Glomerular visceral epithelial cell (primary cell): ENCODE data around the gene MCM8.

Experiments
- DNase-seq: peaks from one replicate; pipeline ENCODE4 v3.0.0-alpha.2; 2016; ENCODE audit errors: extremely low spot score

The MCM8 gene

DNA sequence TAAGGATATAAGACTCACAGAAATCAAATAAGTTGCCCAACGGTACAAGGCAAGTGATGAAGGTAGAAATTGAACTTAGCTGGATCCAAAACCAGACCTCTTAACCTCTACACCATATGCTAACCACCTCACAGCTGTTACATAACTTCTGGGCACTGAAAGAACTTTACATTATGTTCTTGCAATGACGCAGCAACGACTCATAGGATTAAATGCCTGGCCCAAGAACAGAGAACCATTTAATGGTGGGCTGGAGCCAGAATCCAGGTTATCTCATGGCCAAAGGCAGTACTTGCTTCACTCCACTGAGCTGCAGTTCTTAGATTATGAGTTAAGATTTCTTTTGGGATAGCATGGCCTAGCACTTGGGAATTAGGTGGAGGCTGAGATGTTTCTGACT, 4.5 kb upstream of the MCM8 start:
- peak; percentile 54 for DNase-seq

DNA sequence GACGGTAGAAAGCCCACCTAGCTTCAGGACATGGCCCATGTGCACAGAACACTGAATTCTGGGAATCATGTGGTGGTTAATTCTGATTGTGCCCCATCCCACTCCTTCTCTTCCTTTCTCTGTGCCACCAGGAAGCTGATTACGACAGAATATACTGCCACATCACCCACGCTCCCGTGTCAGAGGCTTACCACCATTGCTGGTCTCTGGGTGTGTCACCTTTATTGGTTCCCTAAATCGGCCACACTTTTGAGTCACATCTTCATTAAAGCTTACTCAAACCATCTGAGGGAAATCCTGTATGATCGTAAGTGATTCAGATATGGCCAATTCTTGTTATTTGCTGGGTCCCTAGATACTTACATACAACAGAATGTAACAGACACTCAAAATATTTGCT, 3.2 kb upstream of the MCM8 start:
- DNase-seq = no peak

DNA sequence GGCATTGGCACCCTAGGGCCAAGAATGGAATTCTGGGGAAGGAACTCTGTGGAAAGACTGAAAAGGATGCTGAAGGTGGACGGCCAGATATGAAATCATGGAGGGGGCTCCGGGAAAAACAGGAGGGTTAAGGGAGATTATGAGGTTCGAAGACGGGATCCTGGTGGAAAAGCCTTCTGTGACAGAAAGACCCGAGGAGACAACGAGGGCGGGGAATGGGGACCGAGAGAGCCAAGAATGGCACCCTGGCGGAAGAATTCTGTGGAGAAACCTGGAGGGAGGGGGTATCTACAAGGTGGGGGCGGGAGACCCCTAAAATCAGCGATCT, 545 bp upstream of the MCM8 start:
- no peak for DNase-seq

GRCh38 chr20:5967469-5967868, 17.0 kb downstream of the MCM8 start:
- DNase-seq = no peak

- no peak for DNase-seq
Observed at GRCh38 chr20:5968462-5968861, 18.0 kb downstream of the MCM8 start.

DNA sequence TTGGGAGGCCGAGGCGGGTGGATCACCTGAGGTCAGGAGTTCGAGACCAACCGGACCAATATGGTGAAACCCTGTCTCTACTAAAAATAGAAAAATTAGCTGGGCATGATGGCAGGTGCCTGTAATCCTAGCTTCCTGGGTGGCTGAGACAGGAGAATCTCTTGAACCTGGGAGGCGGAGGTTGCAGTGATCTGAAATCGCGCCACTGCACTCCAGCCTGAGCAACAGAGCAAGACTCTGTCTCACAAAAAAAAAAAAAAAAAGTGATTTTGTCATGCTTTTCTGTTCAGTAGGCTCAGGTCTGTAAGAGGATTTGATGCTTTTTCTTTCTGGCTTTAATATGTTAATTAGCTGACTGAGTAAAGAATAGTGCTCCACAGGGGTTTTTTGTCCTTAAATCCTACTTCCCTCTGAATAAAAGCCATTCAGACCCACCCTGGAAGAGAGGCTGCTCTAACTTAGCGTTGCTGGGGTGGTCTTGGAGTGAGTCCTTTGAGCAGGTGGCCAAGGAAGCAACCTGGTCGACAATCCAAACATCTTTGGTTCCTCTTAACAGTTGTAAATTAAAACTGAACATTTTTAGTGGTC, 19.0 kb downstream of the MCM8 start:
- no peak for DNase-seq

DNA sequence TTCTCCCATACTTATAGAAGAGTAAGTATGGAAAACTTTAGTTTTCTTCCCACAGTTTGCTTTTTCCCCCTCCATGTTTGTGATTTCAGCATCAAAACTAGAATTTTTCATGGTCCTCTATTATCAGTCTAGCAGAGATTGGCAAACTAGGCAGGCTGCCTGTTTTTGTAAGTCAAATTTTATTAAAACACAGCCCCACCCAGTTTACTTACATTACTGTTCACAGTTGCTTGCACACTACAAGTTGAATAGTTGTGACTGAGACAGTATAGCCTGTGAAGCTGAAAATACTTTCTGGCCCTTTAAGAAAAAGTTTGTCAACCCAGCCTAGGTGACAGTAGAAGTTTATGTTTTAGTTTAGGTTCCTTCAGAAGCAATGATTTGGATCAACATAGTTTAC, 19.5 kb downstream of the MCM8 start:
- no peak for DNase-seq

DNA sequence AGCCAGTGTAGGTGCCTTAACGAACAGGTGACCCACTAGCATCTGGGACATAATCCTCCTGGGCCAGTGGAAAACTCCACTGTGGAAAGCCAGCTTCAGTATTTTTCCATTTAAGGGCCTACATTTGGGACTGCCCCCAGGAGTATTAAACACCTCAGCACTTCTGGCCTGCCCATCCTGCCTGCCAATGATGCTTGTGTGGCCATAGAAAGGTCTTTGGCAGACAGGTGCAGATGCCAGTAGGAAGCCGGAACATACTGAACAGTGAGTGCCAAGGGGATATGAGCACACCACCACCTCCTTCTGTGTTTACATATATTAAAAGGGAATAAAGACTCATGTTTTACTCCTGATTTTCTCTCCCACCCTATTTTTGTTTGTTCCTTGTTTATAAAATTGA, 19.9 kb downstream of the MCM8 start:
- no peak for DNase-seq

- no peak for DNase-seq
Observed at GRCh38 chr20:5971203-5971602, 20.8 kb downstream of the MCM8 start.

DNA sequence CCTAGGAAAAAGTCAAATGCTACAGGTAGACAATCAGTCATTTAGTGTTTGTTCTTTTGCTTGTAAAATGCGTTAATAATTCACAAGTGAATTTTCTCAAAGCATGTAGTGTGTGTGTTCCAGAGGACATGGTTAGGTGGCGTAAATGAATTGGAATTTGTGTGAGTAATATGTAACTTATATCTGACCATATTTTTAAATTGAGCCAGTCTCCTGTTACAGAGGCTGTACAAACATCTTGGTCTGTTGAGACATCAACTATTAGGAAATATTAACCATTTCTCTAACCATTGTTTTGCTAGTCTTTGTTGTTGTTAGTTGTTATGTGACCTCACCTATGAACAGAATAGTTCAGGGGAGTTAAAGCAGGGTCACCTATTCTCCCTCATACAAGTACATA, 22.7 kb downstream of the MCM8 start:
- DNase-seq = peak; percentile 94

GRCh38 chr20:5973971-5974370, 23.5 kb downstream of the MCM8 start:
- DNase-seq = no peak

DNA sequence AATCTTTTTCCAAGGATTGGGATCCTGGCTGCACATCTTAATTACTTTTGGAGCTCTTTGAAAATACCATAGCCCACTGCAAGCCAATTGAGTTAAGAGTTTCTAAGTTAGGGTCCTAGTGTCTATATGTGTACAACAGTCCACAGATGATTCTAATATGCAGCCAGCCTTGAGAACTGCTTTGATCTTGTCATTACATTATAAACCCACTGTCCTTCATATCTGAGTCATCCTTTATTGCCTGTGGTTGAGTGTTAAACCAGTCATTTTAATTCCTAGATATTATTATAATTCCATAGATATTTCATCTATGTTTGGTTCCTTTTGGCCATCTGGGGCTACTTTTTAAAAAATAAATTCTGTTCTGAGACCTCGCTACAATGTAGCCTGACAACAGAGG, 24.1 kb downstream of the MCM8 start:
- peak; percentile 35 for DNase-seq

GRCh38 chr20:5975778-5976177, 25.3 kb downstream of the MCM8 start:
- no peak for DNase-seq

DNA sequence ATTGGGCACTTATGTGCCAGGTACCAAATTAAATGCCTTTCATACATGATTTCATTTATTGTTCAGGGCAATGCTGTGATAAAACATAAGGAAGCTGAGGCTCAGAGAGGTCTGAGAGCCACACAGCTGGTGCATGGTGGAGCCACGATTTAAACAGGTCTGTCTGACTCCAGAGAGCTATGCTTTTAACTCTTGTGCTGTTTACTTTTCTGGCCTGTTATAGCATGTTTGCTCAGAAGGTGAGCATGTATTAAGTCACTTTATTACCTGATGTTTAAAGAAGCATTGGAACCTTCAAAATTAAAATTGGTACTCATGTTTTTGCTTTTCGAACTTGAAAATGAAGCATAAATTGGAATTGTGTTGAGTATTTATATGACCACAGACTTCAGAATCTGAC, 26.8 kb downstream of the MCM8 start:
- no peak for DNase-seq

DNA sequence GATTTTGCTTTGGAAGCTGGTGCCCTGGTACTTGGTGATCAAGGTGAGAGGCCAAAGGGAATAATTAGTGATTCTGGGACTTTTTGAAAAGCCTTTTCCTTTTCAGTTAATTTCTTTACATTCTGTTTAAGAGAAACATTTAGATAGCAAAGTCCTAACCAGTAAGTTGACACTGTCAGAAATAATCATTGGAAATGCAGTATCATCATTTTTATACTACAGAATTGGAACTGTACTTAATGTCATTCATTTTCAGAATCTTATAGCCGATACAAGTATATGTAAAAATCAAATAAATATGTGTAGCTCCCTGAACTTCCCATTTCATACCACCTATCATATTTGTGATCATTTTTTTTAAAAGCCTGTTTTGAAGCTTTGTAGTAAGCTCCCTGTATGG, 27.5 kb downstream of the MCM8 start:
- no peak for DNase-seq

DNA sequence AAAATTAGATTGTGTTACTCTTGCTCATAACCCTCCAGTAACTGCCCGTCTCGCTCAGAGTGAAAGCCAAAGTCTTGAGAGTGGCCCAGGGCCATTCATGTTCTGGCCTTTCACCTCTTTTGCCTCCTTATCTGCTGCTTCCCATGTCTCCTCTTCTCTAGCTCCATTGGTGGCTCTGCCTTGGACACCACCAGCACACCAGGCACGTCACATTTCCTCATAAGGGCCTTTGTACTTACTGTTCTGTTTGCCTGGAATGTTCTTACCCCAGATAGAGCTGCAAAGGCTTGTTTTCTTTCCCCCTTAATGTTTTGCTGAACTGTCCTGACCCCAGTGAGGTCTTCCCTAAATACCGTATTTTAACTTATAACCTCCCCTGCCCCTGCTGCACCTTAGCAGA, 29.3 kb downstream of the MCM8 start:
- no peak for DNase-seq

DNA sequence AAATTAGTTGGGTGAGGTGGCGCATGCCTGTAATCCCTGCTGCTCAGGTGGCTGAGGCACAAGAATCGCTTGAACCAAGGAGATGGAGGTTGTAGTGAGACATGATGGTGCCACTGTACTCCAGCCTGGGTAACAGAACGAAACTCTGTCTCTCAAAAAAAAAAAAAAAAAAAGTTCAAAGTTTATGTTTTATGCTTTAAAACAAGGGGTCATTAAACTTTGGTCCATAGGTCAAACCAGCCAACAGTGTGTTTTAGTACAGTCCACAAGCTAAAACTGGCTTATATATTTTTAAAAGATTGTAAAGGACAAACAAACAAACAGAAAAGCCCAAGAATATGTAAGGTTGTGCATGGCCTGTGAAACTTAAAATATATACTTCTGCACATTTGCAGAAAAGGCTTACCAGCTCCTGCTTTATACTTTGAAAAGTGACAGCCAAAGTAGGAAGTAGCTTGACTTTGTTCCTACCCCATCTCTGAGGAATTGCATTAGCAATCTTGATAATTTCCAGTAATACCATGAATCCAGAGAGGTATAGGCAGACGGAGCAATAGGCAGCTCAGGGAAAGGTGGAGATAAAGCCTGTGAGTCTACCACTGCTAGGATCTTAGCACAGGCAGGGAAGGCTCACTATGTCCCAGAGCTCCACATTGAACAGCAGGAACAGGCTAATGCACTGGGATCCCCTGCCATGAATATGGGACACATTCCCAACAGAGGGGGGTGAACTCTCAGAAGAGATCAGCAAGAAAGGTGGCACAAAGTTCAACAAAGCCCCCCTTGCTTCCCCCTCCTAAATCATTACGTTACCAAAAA, 30.5 kb downstream of the MCM8 start:
- DNase-seq = no peak

DNA sequence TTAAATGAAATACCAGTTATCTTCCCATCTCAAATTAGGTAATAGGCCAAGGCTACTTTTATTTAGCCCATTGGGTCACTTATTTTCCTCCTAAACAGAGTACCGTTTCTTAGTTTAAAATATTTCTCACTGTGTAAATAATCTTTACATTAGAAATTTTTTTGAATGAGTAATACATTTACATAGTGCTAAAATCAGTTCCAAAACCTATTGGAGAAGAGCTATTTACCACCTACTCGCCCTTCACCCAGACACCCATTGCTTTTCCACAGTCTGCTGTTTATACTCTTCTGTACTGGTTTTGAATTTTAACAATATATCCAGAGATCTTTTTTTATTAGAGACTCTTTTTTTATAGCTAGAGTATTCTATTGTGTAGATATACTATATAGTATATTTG, 36.9 kb downstream of the MCM8 start:
- DNase-seq = no peak

GRCh38 chr20:5989539-5989938, 39.1 kb downstream of the MCM8 start:
- no peak for DNase-seq

GRCh38 chr20:5990946-5991345, 40.5 kb downstream of the MCM8 start:
- no peak for DNase-seq

DNA sequence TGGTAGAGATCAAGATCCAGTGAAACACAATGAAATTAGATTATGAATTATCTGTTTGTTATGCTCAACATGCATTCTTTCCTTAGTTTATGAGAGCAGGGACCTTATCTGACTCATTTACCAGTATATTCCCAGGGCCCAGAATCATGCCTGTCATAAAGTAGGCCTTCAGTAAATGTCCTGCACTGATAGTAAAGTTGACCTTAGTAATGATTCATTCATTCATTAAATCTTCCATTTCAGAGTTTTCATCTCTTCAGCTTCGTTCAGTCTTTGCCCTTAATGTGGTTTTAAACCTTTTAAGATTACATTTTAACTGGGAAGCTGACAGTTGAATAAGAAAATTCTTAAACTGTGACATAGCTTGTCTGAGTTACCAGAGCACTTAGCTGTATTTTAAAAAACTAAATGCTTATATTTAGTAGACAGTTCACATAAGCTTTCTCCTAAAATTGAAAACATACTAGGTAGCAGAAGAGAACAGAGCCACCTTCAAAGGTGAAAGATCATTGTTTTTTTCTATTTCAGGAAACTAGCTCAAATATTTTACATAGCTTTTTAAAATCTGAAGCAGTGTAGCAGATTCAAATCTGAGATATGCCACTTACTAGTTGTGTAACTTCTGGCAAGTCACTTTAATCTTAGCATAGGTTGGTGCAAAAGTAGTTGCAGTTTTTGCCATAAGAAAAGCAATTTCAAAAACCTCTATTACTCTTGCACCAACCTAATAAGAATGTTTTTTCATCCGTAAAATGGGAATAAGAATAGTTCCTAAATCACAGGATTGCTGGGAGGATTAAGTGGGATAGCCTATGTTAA, 41.4 kb downstream of the MCM8 start:
- DNase-seq = peak; percentile 71

DNA sequence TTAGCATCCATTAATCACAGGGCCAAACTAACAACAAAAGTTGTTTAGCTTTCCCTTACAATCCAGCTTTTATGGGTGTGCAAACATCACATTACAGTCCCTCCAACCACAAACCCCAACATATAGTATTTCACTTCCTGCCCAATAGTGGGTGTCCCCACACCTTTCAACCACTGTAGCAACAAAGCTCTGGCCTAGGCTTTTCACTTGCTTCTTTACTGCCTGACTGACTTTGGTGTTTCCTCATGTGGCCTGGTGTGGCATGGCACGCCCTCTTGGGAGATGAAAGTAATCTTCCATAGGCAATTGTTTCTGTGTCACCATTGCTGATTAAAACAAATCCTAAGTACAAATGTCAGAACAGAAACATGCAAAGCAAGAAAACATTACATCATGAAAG, 46.3 kb downstream of the MCM8 start:
- DNase-seq = peak; percentile 28

GRCh38 chr20:5999783-6000182, 49.3 kb downstream of the MCM8 start:
- DNase-seq = no peak
